Transverse colon (tissue), 4 donors: ENCODE data around the gene SLC6A9.

ENCODE experiments used
- CTCF ChIP-seq, 5 experiments: fragments of 200-600 bp in 3 of 5; fragments of 450-650 bp in 2 of 5; sonication (generic) in 3 of 5; IDR thresholded peaks; 1 replicate in 2 of 5; 2 replicates in 3 of 5; pipeline ENCODE4 v1.5.1; 2016 to 2017; ENCODE audit warnings: antibody characterized with exemption in 5 of 5, inconsistent platforms in 3 of 5, mild to moderate bottlenecking in 2 of 5, moderate library complexity in 1 of 5
- POLR2AphosphoS5 ChIP-seq, 3 donors: sonication (generic); formaldehyde crosslinking; IDR thresholded peaks; one replicate each; pipeline ENCODE4 v1.6.1; 2016; ENCODE audit warnings: antibody characterized with exemption in 3 of 3

GRCh38 chr1:44024903-44025525, 6.2 kb downstream of the SLC6A9 start:
- TF ChIP-seq CTCF (IDR thresholded peaks at IDR 0.05) = no peak
- no peak for TF ChIP-seq POLR2AphosphoS5 (IDR thresholded peaks at IDR 0.05)
